Stimulated activated CD4-positive, alpha-beta T cell treated with anti-CD3 and anti-CD28 coated beads, Interleukin-1b, Interleukin-23, amount 100 ng/mL, for 24 hours (primary cell): ENCODE measurements around the gene LIPE.
A peak's percentile ranks its signal among the peaks of the same experiment; 100 is the strongest.
"Not testable (repeated sequence)": the region's sequence is repeated elsewhere in the genome, so short reads cannot be mapped to it uniquely, and the experiment has no call there.

ENCODE experiments used
- DNase-seq, 4 experiments: peaks; one replicate each; pipeline ENCODE4 v3.0.0-alpha.2; 2020; ENCODE audit warnings: low read depth in 4 of 4, low spot score in 1 of 4

LIPE gene

DNA sequence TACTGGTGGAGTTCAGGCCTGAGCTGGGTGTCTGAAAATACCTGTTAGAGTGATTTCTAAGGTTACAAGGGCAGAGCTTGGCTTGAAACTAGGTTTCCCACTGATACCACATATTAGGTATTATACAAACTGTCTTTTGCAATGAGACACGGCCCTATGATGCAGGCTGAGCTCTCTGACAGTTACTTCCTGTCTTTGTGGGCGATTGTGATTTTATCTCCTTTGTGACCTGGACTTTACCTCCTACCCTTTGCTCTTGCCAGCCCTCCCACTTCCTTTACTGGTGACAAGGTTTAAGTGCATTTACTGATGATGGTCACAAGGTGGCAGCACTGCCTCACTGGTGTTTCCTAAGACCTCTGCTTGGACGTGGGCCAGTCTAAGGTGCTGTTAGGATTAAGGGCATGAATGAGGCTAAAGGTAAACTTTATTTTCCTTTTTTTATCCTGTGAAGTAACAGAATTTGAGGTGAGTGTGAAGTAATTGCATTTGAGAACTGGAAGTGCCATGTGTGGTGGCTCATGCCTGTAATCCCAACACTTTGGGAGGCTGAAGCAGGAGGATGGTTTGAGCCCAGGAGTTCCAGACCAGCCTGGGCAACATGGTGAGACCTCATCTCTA is 23.2 kb upstream of the LIPE start:
- peak; percentile 34 to 52 (median 48) for DNase-seq

DNA sequence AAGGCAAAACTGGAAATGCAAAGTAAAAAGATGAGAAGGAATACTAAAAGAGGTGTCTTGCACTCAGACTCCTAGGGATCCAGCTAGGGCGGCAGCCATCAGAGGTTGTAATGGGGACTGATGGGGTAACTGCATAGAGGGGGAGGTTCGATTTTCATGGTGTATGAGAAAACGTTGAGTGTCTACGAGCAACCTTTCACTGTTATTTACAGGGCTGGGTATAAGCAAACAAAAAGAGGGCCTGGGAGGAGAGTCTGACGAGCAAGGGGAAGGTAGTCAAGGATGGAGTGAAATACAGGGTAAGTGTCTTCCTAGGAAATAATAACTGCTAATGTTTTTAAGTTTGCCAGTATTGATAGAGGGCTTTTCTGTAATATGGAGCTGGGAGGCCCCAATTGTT is 21.1 kb upstream of the LIPE start:
- DNase-seq = not testable (repeated sequence)

DNA sequence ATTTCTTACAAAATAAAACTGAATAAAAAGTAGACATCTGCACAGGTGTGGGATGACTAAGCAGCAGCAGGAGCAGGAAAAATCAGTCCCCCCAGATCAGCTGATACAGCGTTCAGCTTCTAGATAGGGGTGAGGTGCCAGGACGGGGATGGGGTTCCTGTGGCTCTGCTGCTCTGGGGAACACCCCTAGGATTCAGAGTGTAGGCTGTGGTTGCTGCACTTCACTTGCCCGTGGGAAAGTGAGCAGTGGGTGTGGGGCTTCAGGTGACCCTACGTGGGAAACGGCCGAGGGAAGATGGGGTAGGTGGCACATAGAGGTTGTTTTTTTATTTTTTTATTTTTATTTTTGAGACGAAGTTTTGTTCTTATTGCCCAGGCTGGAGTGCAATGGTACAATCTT is 18.8 kb upstream of the LIPE start:
- no peak for DNase-seq

DNA sequence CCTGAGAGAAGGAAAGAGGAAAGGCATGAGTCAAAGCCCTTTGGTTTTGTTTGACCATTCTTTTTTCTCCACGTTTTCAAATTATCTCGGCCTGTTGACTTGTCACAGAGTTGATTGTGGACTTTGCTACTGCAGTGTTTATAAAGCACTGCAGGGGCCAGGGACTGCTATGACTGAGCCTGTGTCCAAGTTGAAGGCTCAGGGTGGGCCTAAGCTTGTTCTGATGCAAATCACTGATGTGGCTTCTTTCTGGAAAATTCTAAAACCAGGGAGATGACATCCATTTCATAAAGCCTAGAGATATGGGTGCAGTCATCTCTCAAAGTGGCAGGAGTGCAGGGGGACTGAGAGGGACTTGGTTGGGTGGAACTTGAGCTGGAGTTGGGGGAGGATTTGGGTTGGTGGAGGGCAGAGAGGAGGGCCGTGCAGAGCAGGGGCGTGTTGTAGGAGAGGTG is 16.8 kb upstream of the LIPE start:
- DNase-seq = no peak

DNA sequence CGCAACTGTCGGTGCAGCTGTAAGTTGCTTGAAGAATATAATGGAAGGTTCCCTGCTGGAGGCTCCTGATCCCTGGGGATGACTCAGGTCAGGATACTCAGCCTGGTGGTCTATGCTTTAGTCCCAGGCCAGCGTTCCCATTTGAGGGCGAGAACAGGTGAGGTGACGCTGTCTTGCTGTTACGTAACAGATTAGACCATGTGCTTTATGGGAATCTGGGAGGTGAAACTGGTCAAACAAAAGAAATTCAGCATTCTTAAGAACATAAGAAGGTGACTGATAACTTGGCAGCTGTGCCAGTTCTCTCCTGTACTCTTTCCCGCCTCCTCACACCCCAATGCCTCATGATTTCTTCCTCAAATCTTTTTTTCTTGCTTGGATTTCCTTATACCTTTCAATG is 15.6 kb upstream of the LIPE start, which contains the start of gene CXCL17:
Gene CXCL17 (minus strand): TSS at position 114 of the 400 bp plus-strand sequence. CDS start 114 bp downstream, outside the sequence.
- no peak for DNase-seq

DNA sequence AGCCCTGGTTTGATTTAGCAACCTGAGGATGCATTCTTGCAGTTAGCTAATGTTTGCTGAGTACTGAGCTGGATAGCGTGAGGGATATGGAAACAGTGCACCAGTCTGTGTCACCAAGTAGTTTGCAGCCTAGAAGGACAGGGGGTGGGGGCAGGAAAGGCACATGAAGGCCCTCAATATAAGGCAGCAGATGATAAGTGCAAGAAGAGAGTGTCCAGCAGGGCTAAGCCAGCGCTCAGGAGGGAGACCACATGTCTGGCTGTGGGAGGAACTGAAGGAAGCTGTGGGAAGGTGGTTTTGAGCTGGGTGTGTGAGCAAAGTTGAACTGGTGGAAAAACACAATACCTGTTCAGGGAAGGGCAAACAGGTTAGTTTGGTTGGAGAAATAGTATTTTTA is 13.9 kb upstream of the LIPE start:
- DNase-seq = no peak

DNA sequence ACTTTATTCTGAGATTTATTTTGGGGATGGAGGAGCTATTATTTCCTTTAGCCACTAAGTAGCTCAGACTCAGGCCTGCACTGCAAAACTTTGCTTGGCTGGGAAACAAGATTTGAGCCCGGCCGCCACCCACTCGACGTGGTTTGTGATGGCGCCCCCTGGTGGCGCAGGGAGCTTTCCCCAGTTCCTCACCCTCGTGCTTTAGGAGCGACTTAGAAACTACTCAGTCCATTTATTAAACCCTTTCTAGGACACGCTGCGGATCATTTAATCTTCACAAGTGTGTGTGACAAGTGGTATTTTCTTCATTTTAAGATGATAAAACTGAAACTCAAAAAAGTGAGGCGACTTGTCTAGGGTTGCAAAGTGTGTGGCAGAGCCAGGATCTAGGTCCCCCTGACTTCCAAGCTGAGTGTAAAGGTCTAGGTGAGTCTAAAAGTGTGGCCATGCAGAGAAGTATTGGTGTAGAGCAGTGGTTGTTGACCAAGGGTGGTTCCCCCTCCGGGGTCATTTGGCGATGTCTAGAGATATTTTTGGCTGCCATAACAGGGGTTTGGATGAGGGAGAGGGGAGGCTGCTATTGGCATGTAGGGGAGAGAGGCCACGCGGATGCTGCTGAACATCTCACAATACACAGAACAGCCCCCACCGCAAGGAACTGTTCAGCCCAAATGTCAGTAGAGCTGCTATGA is 13.3 kb upstream of the LIPE start:
- DNase-seq = peak; percentile 71 to 77 (median 76)

DNA sequence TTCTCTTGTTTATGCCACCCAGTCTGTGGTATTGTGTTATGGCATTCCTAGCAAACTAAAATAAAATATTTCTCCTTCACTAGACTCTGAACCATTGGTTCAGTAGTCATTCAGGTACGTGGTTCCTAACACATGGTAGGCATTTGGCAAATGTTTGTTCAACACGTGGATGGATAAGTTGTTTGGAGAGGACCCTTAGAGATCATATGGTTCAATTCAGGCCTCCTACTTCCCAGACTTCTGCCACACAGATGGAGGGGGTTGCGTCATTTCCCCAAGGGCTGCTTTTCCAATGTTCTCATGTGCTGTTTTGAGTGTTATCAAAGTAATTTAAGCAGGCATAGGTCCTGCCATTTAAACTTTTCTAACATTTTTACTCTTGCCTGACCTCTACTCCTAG is 8.8 kb upstream of the LIPE start:
- no peak for DNase-seq

DNA sequence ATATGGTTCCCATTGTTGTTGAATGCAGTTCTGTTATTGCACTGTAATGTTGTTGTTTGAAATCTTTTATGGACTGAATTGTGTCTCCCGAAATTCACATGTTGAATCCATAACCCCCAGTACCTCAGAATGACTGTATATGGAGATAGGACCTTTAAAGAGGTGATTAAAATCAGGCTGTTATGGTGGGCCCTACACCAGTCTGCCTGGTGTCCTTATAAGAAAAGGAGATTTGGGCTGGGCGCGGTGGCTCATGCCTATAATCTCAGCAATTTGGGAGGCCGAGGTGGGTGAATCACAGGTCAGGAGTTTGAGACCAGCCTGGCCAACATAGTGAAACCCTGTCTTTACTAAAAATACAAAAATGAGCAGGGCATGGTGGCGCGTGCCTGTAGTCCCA is 8.1 kb upstream of the LIPE start:
- DNase-seq = no peak

DNA sequence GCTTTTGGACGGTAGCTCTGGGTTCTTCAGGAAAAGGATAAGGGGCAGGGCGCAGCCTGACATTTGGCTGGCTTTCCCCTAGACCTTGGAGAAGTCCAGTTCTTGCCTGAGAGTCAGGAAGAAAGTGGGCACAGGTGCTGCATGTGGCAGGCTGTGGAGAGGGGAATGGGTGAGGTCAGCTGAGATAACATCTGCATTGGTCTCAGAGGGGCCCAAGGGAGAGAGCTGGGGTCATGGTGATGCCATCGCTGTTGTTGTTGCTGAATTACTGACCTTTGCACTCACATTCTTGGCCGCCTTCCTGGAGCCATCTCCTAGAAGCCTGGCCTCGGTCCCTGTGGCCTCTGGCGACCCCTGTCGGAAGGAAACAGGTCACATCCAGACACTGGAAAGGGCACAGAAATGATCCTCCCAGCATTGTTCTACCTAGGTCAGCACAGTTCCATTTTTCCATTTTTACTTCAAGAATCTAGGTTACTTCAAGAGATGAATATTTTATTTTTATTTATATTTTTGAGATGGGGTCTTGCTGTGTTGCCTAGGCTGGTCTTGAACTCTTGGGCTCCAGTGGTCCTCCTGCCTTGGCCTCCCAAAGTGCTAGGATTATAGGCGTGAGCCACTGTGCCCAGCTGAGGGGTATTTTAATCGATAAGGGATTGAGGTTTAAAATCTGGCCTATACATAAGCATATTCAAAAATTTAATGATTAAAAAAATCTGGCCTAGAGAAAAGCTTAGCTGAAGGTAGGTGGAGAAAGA is 6.5 kb upstream of the LIPE start:
- peak; percentile 37 to 47 (median 42) for DNase-seq

DNA sequence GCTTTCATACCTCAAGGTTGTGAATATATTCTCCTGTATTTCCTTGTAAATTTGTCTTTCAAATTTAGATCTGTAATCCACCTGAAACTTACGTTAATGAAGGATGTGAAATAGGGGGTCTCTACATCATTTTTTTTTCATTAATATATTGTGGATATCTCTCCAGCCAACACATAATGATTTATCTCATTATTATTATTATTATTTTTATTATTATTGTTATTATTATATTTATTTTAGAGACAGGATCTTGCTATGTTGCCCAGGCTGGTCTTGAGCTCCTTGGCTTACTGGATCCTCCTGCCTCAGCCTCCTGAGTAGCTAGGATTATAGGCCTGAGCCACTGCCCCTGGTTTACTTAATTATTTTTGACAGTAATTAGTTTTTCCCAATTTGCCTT is 4.3 kb upstream of the LIPE start:
- DNase-seq = no peak

DNA sequence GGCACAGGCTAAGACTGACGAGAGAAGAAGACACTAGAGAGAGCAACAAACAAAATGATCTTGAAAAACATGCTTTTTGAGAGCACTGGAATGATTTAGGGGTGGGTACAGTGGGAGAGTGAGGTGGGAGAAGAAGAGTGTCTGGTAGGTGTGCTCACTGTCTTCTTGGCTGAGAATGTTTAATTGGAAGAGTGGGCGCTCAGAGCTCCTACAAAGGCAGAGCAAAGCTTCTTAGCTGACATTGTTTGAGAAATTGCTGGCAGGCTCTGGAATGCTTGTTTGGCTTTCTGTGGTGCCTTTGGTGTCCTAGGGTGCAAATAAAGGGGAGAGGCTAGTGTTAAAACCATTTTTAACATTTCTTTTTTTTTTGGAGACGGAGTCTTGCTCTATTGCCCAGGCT is 1.5 kb upstream of the LIPE start:
- DNase-seq = no peak

DNA sequence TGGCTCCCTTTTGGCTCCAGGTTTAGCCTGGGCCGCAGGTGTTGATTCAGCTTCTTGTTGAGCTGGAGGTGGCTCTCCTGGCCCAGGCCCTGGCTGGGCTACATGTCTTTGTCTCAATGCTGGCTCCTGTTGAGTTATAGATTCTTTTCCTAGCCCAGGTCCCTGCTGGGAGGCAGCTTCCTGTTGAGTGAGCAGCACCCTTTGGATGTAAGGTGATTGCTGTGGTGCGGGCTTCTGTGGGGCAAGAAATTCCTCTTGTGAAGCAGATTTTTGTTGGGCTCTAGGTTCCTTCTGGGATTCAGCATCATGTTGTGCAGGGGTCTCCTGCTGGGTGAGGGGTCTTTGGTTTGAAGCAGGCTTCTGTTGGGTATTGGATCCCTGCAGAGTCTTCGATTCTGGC is 545 bp downstream of the LIPE start:
- no peak for DNase-seq

DNA sequence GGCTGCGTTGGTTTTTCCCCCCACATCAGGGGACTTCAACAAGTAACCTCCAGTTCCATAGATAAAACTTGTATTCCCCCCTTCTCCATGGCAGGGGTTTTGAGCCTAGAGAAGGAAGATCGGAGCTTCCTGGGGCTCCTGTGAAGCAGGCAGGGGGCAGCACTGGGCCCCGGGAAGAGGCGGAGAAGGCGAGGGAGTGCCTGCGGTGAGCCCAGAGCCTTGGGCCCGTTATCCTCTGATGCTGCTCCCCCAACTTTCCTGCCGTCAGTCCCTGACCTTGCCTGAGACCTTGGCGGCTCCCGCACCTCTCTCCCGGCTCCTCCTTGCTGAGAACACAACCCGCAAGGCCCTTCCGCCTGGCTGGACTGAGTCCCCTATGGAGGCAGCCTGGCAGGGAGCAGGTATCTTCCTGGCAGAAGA is 2.5 kb downstream of the LIPE start:
- no peak for DNase-seq

DNA sequence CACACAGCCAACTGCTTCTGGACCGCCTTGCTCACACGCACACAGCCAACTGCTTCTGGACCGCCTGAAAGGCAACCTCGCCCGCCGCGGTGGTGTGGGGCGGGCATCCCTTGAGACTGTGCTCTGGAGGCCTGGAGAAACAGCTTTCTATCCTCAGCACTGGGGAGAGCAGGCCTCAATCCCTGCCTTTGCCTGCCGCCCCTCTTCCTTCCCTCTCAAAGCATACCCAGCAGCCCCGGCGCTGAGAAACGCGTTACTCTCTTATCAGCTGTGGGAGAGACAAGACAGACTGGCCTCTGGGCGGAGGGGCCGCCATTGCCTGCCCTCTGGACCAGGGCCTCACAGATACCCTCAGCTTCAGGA is 2.9 kb downstream of the LIPE start:
- DNase-seq = no peak

DNA sequence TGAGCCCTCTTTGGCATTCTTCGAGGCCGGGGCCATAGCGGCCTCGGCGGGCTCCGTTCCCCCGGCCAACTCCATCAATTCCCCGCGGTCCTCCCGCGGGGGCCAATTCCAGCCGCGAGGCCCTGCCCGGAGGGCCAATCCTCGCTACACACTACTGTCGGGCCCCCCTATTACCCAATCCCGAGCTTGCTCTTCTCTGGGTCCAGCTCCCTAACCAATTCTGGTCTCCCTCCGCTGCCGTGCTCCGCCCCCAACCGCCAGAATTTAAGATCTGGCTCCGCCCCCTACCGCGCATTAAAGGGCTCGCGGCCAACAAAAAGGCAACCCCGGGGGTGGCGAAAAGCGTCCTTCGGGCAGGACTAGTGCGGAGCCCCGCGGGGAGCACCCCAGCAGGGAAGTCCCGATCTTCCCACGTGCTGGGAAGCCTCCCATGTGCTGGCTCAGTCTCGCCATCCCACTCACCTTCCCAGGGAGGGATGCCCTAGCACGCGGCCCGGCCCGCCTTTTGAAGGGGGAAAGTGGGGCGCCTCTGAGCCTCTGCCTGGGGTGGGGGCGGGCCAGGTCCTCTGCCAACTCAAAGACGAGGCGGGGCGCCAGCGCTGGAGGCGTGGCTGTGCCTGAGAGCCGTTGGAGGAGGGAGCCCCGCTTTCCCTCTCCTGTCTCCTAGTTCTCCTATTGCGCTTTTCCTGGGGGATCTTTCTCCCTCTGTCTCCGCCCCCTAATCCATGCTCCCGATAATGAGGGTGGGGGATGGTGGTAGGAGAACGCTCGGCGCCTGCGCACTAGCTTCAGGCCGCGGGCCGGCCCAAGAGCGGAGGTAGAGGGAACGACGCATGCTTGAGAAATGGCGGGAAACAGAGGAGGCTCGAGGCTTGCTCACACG is 3.5 kb downstream of the LIPE start:
- peak; percentile 89 to 91 (median 90) for DNase-seq

DNA sequence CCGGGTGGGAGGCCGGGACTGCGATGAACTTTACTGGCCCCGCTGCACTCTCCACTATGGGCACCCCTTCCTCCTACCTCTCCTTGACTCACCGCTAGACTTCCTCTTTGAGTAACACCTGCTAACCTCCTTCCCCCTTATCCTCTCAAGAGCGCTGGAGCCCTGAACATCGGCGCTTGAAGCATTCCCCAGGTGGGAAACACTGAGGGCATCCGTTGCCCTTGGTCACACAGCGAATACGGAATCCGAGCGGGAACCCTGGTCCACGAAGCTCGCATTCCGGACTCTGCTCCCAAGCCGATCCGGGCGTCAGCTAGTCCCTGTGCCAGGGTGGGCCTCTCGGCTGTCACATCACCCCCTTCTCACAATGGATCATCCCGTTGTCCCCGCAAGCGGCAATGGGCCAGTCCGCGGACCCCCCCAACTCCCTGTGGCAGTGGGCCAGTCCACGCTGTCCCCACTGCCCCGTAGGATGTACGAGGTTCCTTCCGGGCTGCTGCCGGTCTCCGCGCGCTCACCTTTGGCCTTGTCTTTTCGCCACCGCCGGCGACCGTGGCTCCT is 4.2 kb downstream of the LIPE start:
- DNase-seq = peak in 3 of 4 experiments; percentile 12 to 27 (median 25)

DNA sequence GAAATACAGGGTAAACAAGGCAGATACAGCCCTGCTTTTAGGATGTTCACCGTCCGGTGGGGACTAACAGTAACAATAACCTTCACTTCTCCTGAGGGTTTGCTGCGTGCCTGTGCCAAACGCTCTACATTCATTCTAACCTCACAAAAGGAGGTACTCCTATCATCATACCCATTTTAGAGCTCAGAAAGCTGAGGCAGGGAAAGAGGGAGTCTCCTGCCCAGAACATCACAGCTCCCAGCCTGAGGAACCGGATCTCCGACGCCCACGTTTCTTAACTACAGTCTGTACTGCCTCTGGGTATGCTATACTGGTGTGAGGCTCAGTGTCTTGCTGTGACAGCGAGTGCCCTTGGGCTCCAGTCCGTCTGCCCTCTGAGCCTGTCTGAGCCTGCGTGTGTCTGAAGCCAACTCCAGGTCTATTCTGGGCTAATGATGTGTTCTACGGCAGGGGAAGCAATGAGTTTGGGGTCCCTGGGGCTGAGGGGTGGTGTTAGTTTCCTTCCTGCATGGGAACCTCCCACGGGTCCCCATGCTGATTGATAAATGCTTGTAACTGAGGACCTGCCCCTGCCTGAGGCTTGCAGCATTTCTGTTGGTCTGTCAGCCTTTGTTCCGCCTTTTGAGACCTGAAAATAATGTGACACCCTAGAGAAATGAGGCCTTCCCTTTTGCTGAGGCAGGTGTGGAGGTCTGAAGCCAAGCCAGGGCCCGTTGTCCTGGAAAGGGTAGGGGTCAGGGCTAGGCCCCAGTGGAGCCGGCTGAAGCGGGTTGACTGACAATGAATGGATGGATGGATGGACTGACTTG is 4.9 kb downstream of the LIPE start:
- DNase-seq = no peak

DNA sequence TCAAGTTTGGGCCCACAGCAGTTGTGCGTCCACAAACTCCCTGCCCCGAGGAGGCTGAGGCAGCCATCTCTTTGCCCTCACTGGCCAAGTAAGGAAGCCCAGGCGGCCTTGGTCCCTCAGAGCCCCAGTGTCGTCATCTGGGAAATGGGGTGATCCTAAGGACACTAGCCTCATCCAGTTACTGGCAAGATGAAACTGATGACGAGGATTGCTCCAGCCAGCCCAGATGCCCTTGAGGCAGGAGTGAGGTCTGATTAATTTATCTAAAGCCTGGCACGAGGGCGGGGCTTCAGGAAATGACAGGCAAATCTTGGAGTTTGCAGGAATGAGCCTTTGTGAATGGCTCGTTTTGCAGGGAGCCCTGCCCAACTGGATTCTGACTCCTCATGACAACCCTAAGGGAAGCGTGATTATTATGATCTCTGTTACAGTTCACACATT is 5.6 kb downstream of the LIPE start:
- no peak for DNase-seq

DNA sequence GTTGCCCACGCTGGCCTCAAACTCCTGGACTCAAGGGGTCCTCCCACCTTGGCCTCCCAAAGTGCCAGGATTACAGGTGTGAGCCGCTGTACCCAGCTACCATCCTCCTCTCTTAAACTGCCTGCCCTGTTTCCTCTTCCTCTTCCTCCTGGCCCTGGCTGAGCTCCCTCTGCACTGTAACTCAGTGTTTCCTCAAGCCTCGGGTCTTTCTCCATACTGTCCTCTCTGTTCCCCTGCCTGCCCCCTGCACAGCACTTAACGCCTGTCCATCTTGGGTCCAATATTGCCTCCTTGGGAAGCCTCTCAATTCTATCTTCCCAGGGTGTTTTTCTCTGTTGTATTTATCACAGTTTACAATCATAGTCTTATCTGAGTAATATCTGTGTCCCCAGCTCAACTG is 6.1 kb downstream of the LIPE start:
- no peak for DNase-seq
